ENCODE data around the gene GSK3B. TPM values are rescaled to one million over a fixed set of nuclear protein-coding genes. Genes with fewer than 3 reads are reported as not detected.

The GSK3B gene
- polyA plus RNA-seq, 1 donor (not counting 4 experiments of a cell fraction or from before 2014, with no cell fraction given): 73.3 TPM

DNA sequence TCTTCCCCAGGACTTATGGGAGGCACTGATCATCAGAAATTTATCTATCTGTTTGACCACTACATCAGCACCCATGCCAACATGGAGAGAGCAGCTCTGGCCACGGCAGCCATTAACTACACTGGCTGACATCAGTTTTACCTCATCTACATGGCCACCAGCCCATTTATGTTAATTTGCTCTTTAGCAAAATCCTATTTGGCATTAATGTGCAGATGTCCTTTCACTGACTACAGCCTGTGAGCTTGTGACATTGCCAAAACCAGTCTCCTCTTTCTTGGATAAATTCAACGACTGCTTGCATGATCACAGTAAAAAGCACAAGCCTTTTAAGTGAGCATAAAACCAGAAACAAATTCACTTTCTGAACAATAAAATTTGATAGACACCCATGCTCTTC, 264.8 kb downstream of the GSK3B start:
- Histone ChIP-seq H3K36me3 (ENCODE audit: control insufficient read depth in 2 of 2, extremely low read depth in 1 of 2, insufficient read depth in 2 of 2, low read length in 2 of 2) (peaks cover 13 to 16% of the 10 kb centered on the region in 2 experiments), H3K27ac (ENCODE audit: control insufficient read depth, insufficient read depth, low read length) (no peak overlapping the region), H3K4me1 (ENCODE audit: control insufficient read depth, extremely low read depth, insufficient read depth, low read length) (no peaks in the 10 kb centered on the region), H4K20me1 (ENCODE audit: control insufficient read depth, extremely low read depth, insufficient read depth, low read length) (peaks cover 4% of the 10 kb centered on the region), H2AFZ (ENCODE audit: control insufficient read depth, low read length) (no peak overlapping the region), H3K9me1 (ENCODE audit: control insufficient read depth, extremely low read depth, insufficient read depth, low read length) (no peaks in the 10 kb centered on the region), H3K27me3 (ENCODE audit: control insufficient read depth, extremely low read depth, insufficient read depth, low read length) (no peaks in the 10 kb centered on the region), H3K9ac (ENCODE audit: control insufficient read depth, extremely low read depth, insufficient read depth, low read length) (no peak overlapping the region), H3K9me3 (ENCODE audit: control insufficient read depth, low read depth, low read length) (no peaks in the 10 kb centered on the region), H3K79me2 (ENCODE audit: control insufficient read depth, insufficient read depth, low read length) (peaks cover 22% of the 10 kb centered on the region), H3K4me2 (ENCODE audit: control insufficient read depth, extremely low read depth, insufficient read depth, low read depth, low read length) (no peak overlapping the region), H3K4me3 (ENCODE audit: control insufficient read depth in 2 of 3, extremely low read depth in 1 of 3, insufficient read depth in 2 of 3, low read depth in 1 of 3, low read length in 3 of 3) (no peak overlapping the region)
- dilution Hi-C loops (cut with MboI; ENCODE audit: extremely low pct_ligation_motif_present, low sequenced_read_pairs): no loop called here
- DNase-seq (ENCODE audit: low read depth, low spot score): no peak
- no peak for FAIRE-seq
- no peak for TF ChIP-seq EZH2 (IDR thresholded peaks at IDR 0.05; ENCODE audit: low read length)
- TF ChIP-seq, protein P1, sequence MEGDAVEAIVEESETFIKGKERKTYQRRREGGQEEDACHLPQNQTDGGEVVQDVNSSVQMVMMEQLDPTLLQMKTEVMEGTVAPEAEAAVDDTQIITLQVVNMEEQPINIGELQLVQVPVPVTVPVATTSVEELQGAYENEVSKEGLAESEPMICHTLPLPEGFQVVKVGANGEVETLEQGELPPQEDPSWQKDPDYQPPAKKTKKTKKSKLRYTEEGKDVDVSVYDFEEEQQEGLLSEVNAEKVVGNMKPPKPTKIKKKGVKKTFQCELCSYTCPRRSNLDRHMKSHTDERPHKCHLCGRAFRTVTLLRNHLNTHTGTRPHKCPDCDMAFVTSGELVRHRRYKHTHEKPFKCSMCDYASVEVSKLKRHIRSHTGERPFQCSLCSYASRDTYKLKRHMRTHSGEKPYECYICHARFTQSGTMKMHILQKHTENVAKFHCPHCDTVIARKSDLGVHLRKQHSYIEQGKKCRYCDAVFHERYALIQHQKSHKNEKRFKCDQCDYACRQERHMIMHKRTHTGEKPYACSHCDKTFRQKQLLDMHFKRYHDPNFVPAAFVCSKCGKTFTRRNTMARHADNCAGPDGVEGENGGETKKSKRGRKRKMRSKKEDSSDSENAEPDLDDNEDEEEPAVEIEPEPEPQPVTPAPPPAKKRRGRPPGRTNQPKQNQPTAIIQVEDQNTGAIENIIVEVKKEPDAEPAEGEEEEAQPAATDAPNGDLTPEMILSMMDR (optimal IDR thresholded peaks at IDR 0.05 in 1 of 3, IDR thresholded peaks at IDR 0.05 in 1 of 3, conservative IDR thresholded peaks at IDR 0.05 in 1 of 3; ENCODE audit: extremely low read depth in 1 of 3, insufficient read depth in 2 of 3, low read length in 3 of 3): no peak

DNA sequence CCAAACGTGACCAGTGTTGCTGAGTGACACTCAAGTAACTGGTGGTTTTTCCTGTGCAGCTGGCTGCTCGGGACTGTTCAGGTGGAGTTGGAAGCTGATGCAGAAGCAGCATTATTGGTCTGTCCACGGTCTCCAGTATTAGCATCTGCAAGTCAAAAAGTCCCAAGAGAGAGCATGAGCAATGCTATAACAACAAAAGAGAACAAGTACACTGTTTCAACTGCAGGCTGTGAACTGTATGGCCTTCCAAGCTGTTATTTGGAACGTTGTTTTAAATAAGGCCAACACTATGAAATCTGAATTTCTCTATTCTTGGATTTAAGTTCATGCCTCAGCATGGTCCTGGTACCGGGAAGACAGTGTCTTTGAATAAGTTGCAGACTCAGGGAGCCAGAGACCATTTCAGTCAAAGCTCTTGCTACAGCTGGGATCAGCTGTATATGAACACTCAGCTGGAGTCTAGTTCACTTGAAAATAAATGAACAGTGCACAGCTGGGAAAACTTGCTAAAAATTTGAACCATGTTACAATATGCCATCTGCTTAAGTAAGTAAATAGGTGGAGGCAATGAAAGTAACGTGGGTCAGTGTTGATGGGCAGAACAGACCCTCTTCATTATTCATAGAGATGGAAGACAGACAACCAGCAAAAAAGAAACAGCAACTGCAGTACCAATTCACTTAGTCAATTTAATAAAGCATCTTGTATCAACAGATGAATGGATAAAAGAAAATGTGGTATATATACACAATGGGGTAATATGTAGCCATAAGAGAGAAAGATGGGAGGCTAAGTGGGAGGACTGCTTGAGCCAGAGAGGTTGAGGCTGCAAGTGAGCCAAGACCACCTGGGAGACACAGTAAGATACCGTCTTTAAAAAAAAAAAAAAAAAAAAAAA, 267.3 kb downstream of the GSK3B start:
- no peaks in the 10 kb centered on the region for H3K9me3 ChIP-seq (ENCODE audit: control insufficient read depth, low read depth, low read length)
- no peak overlapping the region for H3K9ac ChIP-seq (ENCODE audit: control insufficient read depth, extremely low read depth, insufficient read depth, low read length)
- no peak for TF ChIP-seq EZH2 (IDR thresholded peaks at IDR 0.05; ENCODE audit: low read length)
- TF ChIP-seq, protein P1 (optimal IDR thresholded peaks at IDR 0.05 in 1 of 3, IDR thresholded peaks at IDR 0.05 in 1 of 3, conservative IDR thresholded peaks at IDR 0.05 in 1 of 3; ENCODE audit: extremely low read depth in 1 of 3, insufficient read depth in 2 of 3, low read length in 3 of 3): no peak
- H3K36me3 ChIP-seq (ENCODE audit: control insufficient read depth in 2 of 2, extremely low read depth in 1 of 2, insufficient read depth in 2 of 2, low read length in 2 of 2): peaks cover 8 to 15% of the 10 kb centered on the region in 2 experiments
- H3K9me1 ChIP-seq (ENCODE audit: control insufficient read depth, extremely low read depth, insufficient read depth, low read length): no peaks in the 10 kb centered on the region
- H3K4me1 ChIP-seq (ENCODE audit: control insufficient read depth, extremely low read depth, insufficient read depth, low read length): no peaks in the 10 kb centered on the region
- FAIRE-seq: peak; percentile 41
- H4K20me1 ChIP-seq (ENCODE audit: control insufficient read depth, extremely low read depth, insufficient read depth, low read length): peaks cover 4% of the 10 kb centered on the region
- dilution Hi-C loops (cut with MboI; ENCODE audit: extremely low pct_ligation_motif_present, low sequenced_read_pairs): no loop called here
- no peak overlapping the region for H3K4me3 ChIP-seq (ENCODE audit: control insufficient read depth in 2 of 3, extremely low read depth in 1 of 3, insufficient read depth in 2 of 3, low read depth in 1 of 3, low read length in 3 of 3)
- no peaks in the 10 kb centered on the region for H3K27me3 ChIP-seq (ENCODE audit: control insufficient read depth, extremely low read depth, insufficient read depth, low read length)
- DNase-seq (ENCODE audit: low read depth, low spot score): no peak
- no peak overlapping the region for H3K27ac ChIP-seq (ENCODE audit: control insufficient read depth, insufficient read depth, low read length)
- peaks cover 19% of the 10 kb centered on the region for H3K79me2 ChIP-seq (ENCODE audit: control insufficient read depth, insufficient read depth, low read length)
- H2AFZ ChIP-seq (ENCODE audit: control insufficient read depth, low read length): no peak overlapping the region
- no peak overlapping the region for H3K4me2 ChIP-seq (ENCODE audit: control insufficient read depth, extremely low read depth, insufficient read depth, low read depth, low read length)
